Activated CD4-positive, alpha-beta memory T cell treated with anti-CD3 and anti-CD28 coated beads, Interleukin-2, amount 10 ng/mL, durations not matched to agents 7 days and 5 days (primary cell): ENCODE results near the gene CPLX4. TPM values are rescaled to one million over a fixed set of nuclear protein-coding genes. Genes with fewer than 3 reads are reported as not detected.
"Not testable (repeated sequence)": the region's sequence is repeated elsewhere in the genome, so short reads cannot be mapped to it uniquely, and the experiment has no call there.

Experiments
- CTCF ChIA-PET: fragments of 350-600 bp; sonication (Branson Sonifier 250); formaldehyde crosslinking; loops from one replicate; lab custom pipeline; 2021; ENCODE audit warnings: antibody characterized with exemption, inconsistent platforms; lab: Charles Lee
- POLR2A ChIA-PET: fragments of 350-600 bp; sonication (Branson Sonifier 250); formaldehyde crosslinking; loops from one replicate; lab custom pipeline; 2021; ENCODE audit warnings: antibody characterized with exemption; lab: Charles Lee
- DNase-seq: peaks from one replicate; pipeline ENCODE4 v3.0.0-alpha.2; 2020
- H3K27ac Mint-ChIP-seq: one replicate; pipeline ENCODE4 v1.8.0; 2021; ENCODE audit warnings: mild to moderate bottlenecking, mixed read lengths
- H3K27me3 Mint-ChIP-seq: one replicate; pipeline ENCODE4 v1.8.0; 2021; ENCODE audit warnings: mixed read lengths
- H3K36me3 Mint-ChIP-seq: one replicate; pipeline ENCODE4 v1.8.0; 2021; ENCODE audit warnings: low read depth, mixed read lengths
- H3K4me1 Mint-ChIP-seq: one replicate; pipeline ENCODE4 v1.8.0; 2021; ENCODE audit warnings: mixed read lengths
- H3K4me3 Mint-ChIP-seq: one replicate; pipeline ENCODE4 v1.8.0; 2021; ENCODE audit warnings: mild to moderate bottlenecking, mixed read lengths
- H3K9me3 Mint-ChIP-seq: one replicate; pipeline ENCODE4 v1.8.0; 2021; ENCODE audit warnings: mixed read lengths
- total RNA-seq, 2 experiments: library from RNA; stranded (reverse); gene quantifications; one replicate each; pipeline ENCODE4 v1.2.3, GENCODE V29; 2021

CPLX4 gene
- total RNA-seq, 2 experiments from 2014 or later = not detected

GRCh38 chr18:59267503-59268126 lies 50.8 kb downstream of the CPLX4 start:
- Mint-ChIP-seq H3K27ac (no peak overlapping the region), H3K36me3 (peaks cover 3% of the 10 kb centered on the region), H3K4me3 (no peak overlapping the region), H3K9me3 (no peaks in the 10 kb centered on the region), H3K27me3 (peaks cover 92% of the 10 kb centered on the region), H3K4me1 (peaks cover 38% of the 10 kb centered on the region)
- ChIA-PET CTCF (interaction anchor here (1.1 to 1.5 kb wide), 2 partner anchors 19 to 134 kb away, joined by 3 to 4 read pairs; no protein-coding TSS in a partner anchor), POLR2A (no interaction called here)
- DNase-seq = no peak

- no peak overlapping the region for H3K27ac Mint-ChIP-seq
- peaks cover 3% of the 10 kb centered on the region for H3K36me3 Mint-ChIP-seq
- peaks cover 93% of the 10 kb centered on the region for H3K27me3 Mint-ChIP-seq
- no peak for DNase-seq
- H3K9me3 Mint-ChIP-seq = no peaks in the 10 kb centered on the region
- CTCF ChIA-PET = interaction anchor here (1.5 kb wide), 1 partner anchor 135 kb away, joined by 3 read pairs; no protein-coding TSS in a partner anchor
- POLR2A ChIA-PET = no interaction called here
- peaks cover 37% of the 10 kb centered on the region for H3K4me1 Mint-ChIP-seq
- no peak overlapping the region for H3K4me3 Mint-ChIP-seq
Measured at GRCh38 chr18:59266886-59267502, 51.5 kb downstream of the CPLX4 start.

DNA sequence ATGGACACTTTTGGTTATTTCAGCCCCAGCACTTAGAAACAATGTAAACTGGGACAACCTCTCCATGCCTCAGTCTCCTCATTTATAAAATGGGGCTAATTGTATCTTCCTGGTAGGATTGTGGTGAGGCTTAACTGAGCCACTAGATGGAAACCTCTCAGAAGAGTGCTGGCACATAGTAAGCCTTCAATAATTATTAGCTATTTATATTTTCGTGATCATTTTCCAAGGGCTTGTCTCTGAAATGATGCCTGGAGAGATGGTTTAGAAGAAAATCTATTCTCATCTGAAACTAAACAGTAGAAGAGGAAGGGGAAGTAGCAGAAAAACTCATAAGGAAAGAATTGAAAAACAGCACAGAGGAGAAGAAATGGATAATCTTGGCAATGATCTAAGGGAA lies 52.0 kb downstream of the CPLX4 start:
- CTCF ChIA-PET = interaction anchor here (0.8 kb wide), 1 partner anchor 176 kb away, joined by 3 read pairs; no protein-coding TSS in a partner anchor
- no peak for DNase-seq
- Mint-ChIP-seq H3K4me3 (no peak overlapping the region), H3K9me3 (no peaks in the 10 kb centered on the region), H3K27me3 (peaks cover 92% of the 10 kb centered on the region), H3K27ac (no peak overlapping the region), H3K36me3 (peaks cover 3% of the 10 kb centered on the region), H3K4me1 (peaks cover 35% of the 10 kb centered on the region)
- POLR2A ChIA-PET = no interaction called here

DNA sequence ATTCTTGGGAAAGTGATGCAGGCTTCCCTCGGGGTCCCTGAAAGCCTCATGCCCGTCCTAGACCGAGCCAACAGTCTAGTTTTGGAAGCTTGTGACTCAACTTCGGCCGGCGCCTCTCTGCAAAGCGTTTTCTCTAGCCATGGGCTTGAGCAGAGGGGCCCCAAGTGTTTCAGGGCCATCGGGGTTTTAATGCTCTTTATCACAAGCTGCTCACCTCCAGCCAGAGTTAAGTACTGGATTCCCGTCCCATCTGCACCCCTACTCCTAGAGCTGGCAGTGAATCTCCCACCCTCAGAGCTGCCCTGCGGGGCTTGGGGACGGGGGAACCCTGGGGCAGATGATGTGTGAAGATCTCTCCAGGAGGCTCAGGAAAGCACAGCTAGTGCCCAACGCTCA lies 52.5 kb downstream of the CPLX4 start:
- ChIA-PET POLR2A (no interaction called here), CTCF (interaction anchor here (0.8 kb wide), 1 partner anchor 177 kb away, joined by 3 read pairs; no protein-coding TSS in a partner anchor)
- Mint-ChIP-seq H3K4me1 (peaks cover 35% of the 10 kb centered on the region), H3K27me3 (peaks cover 88% of the 10 kb centered on the region), H3K4me3 (peak overlapping the region; percentile 67), H3K36me3 (peaks cover 3% of the 10 kb centered on the region), H3K27ac (no peak overlapping the region), H3K9me3 (no peaks in the 10 kb centered on the region)
- DNase-seq = no peak

DNA sequence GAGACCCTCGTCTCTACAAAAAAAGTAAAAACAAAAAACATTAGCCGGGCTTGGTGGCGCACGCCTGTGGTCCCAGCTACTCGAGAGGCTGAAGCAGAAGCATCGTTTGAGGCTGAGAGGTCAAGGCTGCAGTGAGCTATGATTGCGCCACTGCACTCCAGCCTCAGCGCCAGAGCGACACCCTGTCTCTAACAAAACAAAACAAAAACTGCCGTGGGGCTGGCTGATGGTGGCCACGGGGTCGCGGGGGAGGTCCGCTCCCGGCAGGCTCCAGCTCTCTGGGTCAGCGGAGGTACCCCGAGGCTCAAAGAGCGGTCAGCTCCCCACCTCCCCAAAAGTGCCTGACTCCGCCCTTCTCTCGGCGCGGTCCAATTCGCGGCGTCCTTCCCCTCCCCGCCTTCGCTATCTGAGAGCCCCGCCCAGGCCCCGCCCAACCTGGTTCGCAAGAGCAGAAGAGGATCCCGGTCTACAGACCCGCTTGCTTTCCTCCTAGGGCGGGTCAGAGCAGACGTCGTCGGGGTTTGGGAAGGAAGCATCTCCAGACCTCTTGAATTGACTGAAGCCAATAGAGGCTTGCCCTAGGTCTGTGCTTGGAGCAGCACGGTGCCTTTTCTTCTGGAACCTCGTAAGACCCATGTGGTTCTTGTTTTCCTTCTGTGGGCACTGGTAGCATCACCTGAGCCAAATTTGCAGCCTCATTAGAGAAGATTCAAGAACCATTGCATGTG lies 53.0 kb downstream of the CPLX4 start:
- Mint-ChIP-seq H3K36me3 (peaks cover 3% of the 10 kb centered on the region), H3K27ac (no peak overlapping the region), H3K27me3 (peaks cover 87% of the 10 kb centered on the region), H3K4me3 (peak overlapping the region; percentile 67), H3K4me1 (peaks cover 35% of the 10 kb centered on the region), H3K9me3 (no peaks in the 10 kb centered on the region)
- ChIA-PET CTCF (interaction anchor here (1.0 kb wide), 1 partner anchor 17 kb away, joined by 5 read pairs; no protein-coding TSS in a partner anchor), POLR2A (no interaction called here)
- DNase-seq = peak; percentile 62

DNA sequence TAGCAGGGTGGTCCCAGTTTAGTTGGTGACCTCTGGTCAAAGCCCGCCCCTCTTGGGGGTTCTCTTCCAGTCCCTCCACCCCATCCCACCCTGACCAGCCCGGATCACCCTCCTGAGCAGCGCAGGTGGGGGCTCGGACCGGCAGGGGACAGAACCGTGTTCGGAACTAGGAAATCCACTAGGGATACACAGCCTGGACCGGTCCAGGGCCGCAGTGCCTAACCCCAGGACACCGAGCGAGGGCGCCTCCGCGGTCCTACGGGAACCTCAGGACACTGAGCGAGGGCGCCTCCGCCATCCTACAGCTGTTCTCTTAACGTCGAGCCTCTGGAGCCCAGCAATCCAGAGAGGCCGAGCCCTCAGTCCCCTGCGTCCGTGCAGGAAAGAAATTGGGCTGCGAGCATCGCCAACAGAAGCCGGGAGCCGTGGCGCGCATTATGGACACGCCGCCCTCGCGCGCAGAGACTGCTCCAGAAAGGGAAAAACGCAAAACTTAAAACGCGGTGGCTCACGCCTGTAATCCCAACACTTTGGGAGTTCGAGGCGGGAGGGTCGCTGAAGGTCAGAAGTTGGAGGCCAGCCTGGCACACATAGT lies 53.7 kb downstream of the CPLX4 start:
- POLR2A ChIA-PET = no interaction called here
- Mint-ChIP-seq H3K9me3 (no peaks in the 10 kb centered on the region), H3K27me3 (peaks cover 87% of the 10 kb centered on the region), H3K27ac (no peak overlapping the region), H3K36me3 (peaks cover 3% of the 10 kb centered on the region), H3K4me3 (peak overlapping the region; percentile 67), H3K4me1 (peaks cover 34% of the 10 kb centered on the region)
- no peak for DNase-seq
- CTCF ChIA-PET = interaction anchor here (1.0 kb wide), 1 partner anchor 16 kb away, joined by 5 read pairs; no protein-coding TSS in a partner anchor

GRCh38 chr18:59264121-59264571 lies 54.3 kb downstream of the CPLX4 start:
- H3K27me3 Mint-ChIP-seq = peaks cover 88% of the 10 kb centered on the region
- DNase-seq = no peak
- H3K4me1 Mint-ChIP-seq = peaks cover 29% of the 10 kb centered on the region
- POLR2A ChIA-PET = no interaction called here
- no peaks in the 10 kb centered on the region for H3K9me3 Mint-ChIP-seq
- CTCF ChIA-PET = no interaction called here
- no peak overlapping the region for H3K27ac Mint-ChIP-seq
- H3K4me3 Mint-ChIP-seq = no peak overlapping the region
- H3K36me3 Mint-ChIP-seq = peaks cover 3% of the 10 kb centered on the region

GRCh38 chr18:59263661-59264060 lies 54.8 kb downstream of the CPLX4 start:
- no peaks in the 10 kb centered on the region for H3K9me3 Mint-ChIP-seq
- no peak for DNase-seq
- peaks cover 87% of the 10 kb centered on the region for H3K27me3 Mint-ChIP-seq
- H3K36me3 Mint-ChIP-seq = peaks cover 3% of the 10 kb centered on the region
- H3K4me3 Mint-ChIP-seq = no peak overlapping the region
- CTCF ChIA-PET = no interaction called here
- no peak overlapping the region for H3K27ac Mint-ChIP-seq
- POLR2A ChIA-PET = no interaction called here
- H3K4me1 Mint-ChIP-seq = peaks cover 26% of the 10 kb centered on the region

DNA sequence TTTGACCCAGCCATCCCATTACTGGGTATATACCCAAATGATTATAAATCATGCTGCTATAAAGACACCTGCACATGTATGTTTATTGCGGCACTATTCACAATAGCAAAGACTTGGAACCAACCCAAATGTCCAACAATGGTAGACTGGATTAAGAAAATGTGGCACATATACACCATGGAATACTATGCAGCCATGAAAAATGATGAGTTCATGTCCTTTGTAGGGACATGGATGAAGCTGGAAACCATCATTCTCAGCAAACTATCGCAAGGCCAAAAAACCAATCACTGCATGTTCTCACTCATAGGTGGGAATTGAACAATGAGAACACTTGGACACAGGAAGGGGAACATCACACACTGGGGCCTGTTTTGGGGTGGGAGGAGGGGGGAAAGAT lies 56.2 kb downstream of the CPLX4 start:
- H3K9me3 Mint-ChIP-seq, POLR2A ChIA-PET, H3K36me3 Mint-ChIP-seq, H3K27ac Mint-ChIP-seq, H3K4me3 Mint-ChIP-seq, DNase-seq, CTCF ChIA-PET: not testable (repeated sequence)
- Mint-ChIP-seq H3K4me1 (peaks cover 13% of the 10 kb centered on the region), H3K27me3 (peaks cover 74% of the 10 kb centered on the region)

- H3K27ac Mint-ChIP-seq, POLR2A ChIA-PET, DNase-seq, CTCF ChIA-PET, H3K4me3 Mint-ChIP-seq, H3K36me3 Mint-ChIP-seq, H3K9me3 Mint-ChIP-seq: not testable (repeated sequence)
- Mint-ChIP-seq H3K27me3 (peaks cover 70% of the 10 kb centered on the region), H3K4me1 (peaks cover 11% of the 10 kb centered on the region)
Measured at GRCh38 chr18:59261842-59262241, 56.6 kb downstream of the CPLX4 start.

DNA sequence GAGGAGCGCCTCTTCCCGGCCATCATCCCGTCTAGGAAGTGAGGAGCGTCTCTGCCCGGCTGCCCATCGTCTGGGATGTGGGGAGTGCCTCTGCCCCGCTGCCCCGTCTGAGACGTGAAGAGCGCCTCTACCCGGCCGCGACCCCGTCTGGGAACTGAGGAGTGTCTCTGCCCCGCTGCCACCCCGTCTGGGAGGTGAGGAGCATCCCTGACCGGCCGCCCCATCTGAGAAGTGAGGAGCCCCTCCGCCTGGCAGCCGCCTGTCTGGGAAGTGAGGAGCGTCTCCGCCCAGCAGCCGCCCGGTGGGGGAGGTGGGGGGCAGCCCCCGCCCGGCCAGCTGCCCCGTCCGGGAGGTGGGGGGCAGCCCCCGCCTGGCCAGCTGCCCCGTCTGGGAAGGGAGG lies 63.0 kb downstream of the CPLX4 start:
- POLR2A ChIA-PET, CTCF ChIA-PET, H3K9me3 Mint-ChIP-seq, H3K4me3 Mint-ChIP-seq, H3K4me1 Mint-ChIP-seq, DNase-seq, H3K27ac Mint-ChIP-seq, H3K36me3 Mint-ChIP-seq: not testable (repeated sequence)
- peaks cover 33% of the 10 kb centered on the region for H3K27me3 Mint-ChIP-seq

DNA sequence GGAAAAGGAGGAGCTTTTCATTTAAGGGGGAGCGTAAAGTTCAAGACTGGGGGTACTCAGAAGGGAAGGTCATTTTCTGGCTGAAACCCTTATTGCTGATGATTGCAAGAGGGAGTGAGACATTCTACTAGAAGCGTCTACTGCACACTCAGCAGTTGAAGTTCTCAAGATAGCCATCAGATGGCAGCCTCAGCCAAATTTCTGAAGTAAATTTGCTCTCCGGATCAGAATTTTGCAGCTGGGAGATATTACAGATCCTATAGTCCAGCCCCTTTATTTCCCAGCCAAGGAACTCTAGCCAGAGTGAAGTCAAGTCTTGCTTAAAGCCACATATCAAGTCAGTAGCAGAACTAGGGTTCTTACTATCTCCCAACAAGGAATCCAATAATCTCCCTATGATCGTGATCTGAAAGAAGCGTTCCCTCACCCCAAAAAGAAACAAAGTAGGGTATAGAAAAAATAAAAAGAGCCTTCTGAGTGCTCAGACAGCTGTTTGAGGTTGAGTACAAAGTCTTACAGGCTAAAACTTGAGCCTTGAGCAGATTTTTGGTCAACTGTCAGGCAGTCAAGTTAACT lies 69.2 kb downstream of the CPLX4 start:
- ChIA-PET CTCF (interaction anchor here (0.7 to 5.0 kb wide), 11 partner anchors 16 to 199 kb away, joined by 3 to 58 read pairs (median 3); no protein-coding TSS in a partner anchor), POLR2A (no interaction called here)
- H3K4me1 Mint-ChIP-seq = no peaks in the 10 kb centered on the region
- no peaks in the 10 kb centered on the region for H3K36me3 Mint-ChIP-seq
- H3K27ac Mint-ChIP-seq = no peak overlapping the region
- peak; percentile 44 for DNase-seq
- H3K4me3 Mint-ChIP-seq = no peak overlapping the region
- no peaks in the 10 kb centered on the region for H3K9me3 Mint-ChIP-seq
- peaks cover 48% of the 10 kb centered on the region for H3K27me3 Mint-ChIP-seq
